GM12878 (cell line): ENCODE results near the gene TNPO2. TPM values are rescaled to one million over a fixed set of nuclear protein-coding genes. Genes with fewer than 3 reads are reported as not detected.

Source experiments
- ATAC-seq: fragments of 200-7000 bp; cut with Tn5 transposase; 3 replicates; pipeline ENCODE4 v1.9.1; 2020; ENCODE audit warnings: mild to moderate bottlenecking, moderate library complexity
- BruUV-seq: library from RNA; stranded (reverse); fragments of 400-500 nt; replicated peaks from 2 replicates; lab custom pipeline; 2021; lab: Mats Ljungman, UMichigan
- CTCF ChIA-PET: fragments of 300-600 bp; sonication (Branson Sonifier 250); formaldehyde crosslinking; extraction: SDS; loops from one replicate; lab custom pipeline; 2021; ENCODE audit warnings: inconsistent platforms; lab: Yijun Ruan, JAX
- POLR2A ChIA-PET: fragments of 350-600 bp; formaldehyde crosslinking; extraction: SDS; loops from one replicate; lab custom pipeline; 2021; ENCODE audit warnings: inconsistent platforms; lab: Charles Lee
- RAD21 ChIA-PET: fragments of 300-600 bp; sonication (Branson Sonifier 250); formaldehyde crosslinking; loops from one replicate; lab custom pipeline; 2023; ENCODE audit warnings: antibody characterized with exemption; ENCODE audit not compliant: unreplicated experiment; lab: Charles Lee
- SMC1A ChIA-PET: fragments of 300-600 bp; sonication (Branson Sonifier 250); formaldehyde crosslinking; loops from one replicate; lab custom pipeline; 2023; ENCODE audit not compliant: unreplicated experiment, uncharacterized antibody; lab: Charles Lee
- DNase-seq: peaks from one replicate; pipeline ENCODE4 v3.0.0-alpha.2; 2011; ENCODE audit warnings: low read depth, low spot score
- FAIRE-seq: peaks from 3 replicates; lab custom pipeline; 2011; peaks lifted over from hg19 to GRCh38; lab: Jason Lieb, UNC
- H2AFZ ChIP-seq: 2 replicates; pipeline ENCODE4 v1.6.0; 2011; ENCODE audit warnings: low read depth, low read length, control low read depth; ENCODE audit not compliant: control insufficient read depth
- H3K27ac ChIP-seq: 2 replicates; pipeline ENCODE4 v1.5.1; 2011; ENCODE audit warnings: control low read depth; ENCODE audit not compliant: control insufficient read depth, insufficient read depth
- H3K27me3 ChIP-seq, 2 experiments: replicated peaks in 1 of 2; 2 replicates each; pipeline versions ENCODE4 v1.6.0 to v1.6.1; 2011; ENCODE audit warnings: low read length in 1 of 2; ENCODE audit not compliant: control insufficient read depth in 2 of 2, insufficient read depth in 2 of 2
- H3K36me3 ChIP-seq, 2 experiments: 2 replicates each; pipeline ENCODE4 v1.5.1; 2011; ENCODE audit warnings: low read length in 1 of 2; ENCODE audit not compliant: control insufficient read depth in 2 of 2, insufficient read depth in 2 of 2
- H3K4me1 ChIP-seq: 2 replicates; pipeline ENCODE4 v1.6.1; 2011; ENCODE audit warnings: mild to moderate bottlenecking, low read length, moderate library complexity, mixed read lengths; ENCODE audit not compliant: control insufficient read depth, insufficient read depth
- H3K4me2 ChIP-seq: 2 replicates; pipeline ENCODE4 v1.6.0; 2011; ENCODE audit warnings: control low read depth; ENCODE audit not compliant: control insufficient read depth, insufficient read depth
- H3K4me3 ChIP-seq: fragments of 200-600 bp; sonication (generic); 2 replicates; pipeline ENCODE4 v1.5.1; 2016
- H3K79me2 ChIP-seq: 2 replicates; pipeline ENCODE4 v1.6.0; 2011; ENCODE audit warnings: low read length; ENCODE audit not compliant: control insufficient read depth, insufficient read depth
- H3K9ac ChIP-seq: 2 replicates; pipeline ENCODE4 v1.8.0; 2011; ENCODE audit warnings: low read length, control low read depth, mixed read lengths; ENCODE audit not compliant: control insufficient read depth, insufficient read depth
- H3K9me3 ChIP-seq: replicated peaks from 3 replicates; pipeline ENCODE4 v1.5.1; 2011; ENCODE audit warnings: mild to moderate bottlenecking, low read length; ENCODE audit not compliant: control insufficient read depth, insufficient read depth
- H4K20me1 ChIP-seq: 2 replicates; pipeline ENCODE4 v1.6.0; 2011; ENCODE audit not compliant: control insufficient read depth, insufficient read depth
- ASH2L ChIP-seq: fragments of 300-600, 200-600 bp; sonication (generic); IDR thresholded peaks from 2 replicates; pipeline ENCODE4 v1.6.1; 2017; ENCODE audit warnings: low read depth, mild to moderate bottlenecking, borderline replicate concordance
- LARP7 ChIP-seq: fragments of 450-650 bp; IDR thresholded peaks from 2 replicates; pipeline ENCODE4 v1.6.1; 2017; ENCODE audit warnings: mild to moderate bottlenecking
- RAD51 ChIP-seq: fragments of 450-650 bp; IDR thresholded peaks from 2 replicates; pipeline ENCODE4 v1.6.1; 2016; ENCODE audit warnings: moderate library complexity, mild to moderate bottlenecking, inconsistent platforms
- WGBS: methylation state at CpG from one replicate; pipeline ENCODE4 v1.1.6; 2016; ENCODE audit warnings: low lambda C conversion rate; ENCODE audit not compliant: insufficient replicate concordance, insufficient coverage; ENCODE audit errors: missing lambda C conversion rate; 5-methylcytosine and 5-hydroxymethylcytosine counted together
- in situ Hi-C: fragments of 300-500 bp; cut with MboI; formaldehyde crosslinking; loops from 9 replicates; pipeline ENCODE4 v1.14.3; 2018; ENCODE audit warnings: mixed read lengths
- intact Hi-C: fragments of 100-400 bp; cut with micrococcal nuclease; formaldehyde crosslinking; loops from one replicate; pipeline ENCODE4 v1.14.2; 2022; ENCODE audit not compliant: unreplicated experiment
- polyA plus RNA-seq, 11 experiments: library from polyadenylated mRNA; depleted of rRNA in 4 of 11; unstranded in 6 of 11; stranded (reverse) in 5 of 11; fragments of >200 nt; fragmentation: Nextera tagmentation in 4 of 11; fragmentation: Illumina TruSeq in 1 of 11; extraction: Ambion mirVana in 4 of 11; extraction: Trizol in 1 of 11; gene quantifications; 1 replicate in 1 of 11; 2 replicates in 10 of 11; pipeline versions ENCODE4 v1.2.1 to v1.2.3, GENCODE V29; 2011 to 2016; ENCODE audit warnings: inconsistent platforms in 2 of 11, missing spikeins in 2 of 11, low read depth in 1 of 11
- total RNA-seq, 4 experiments: library from RNA; depleted of rRNA in 3 of 4; stranded (reverse); fragments of >200 nt in 3 of 4; fragmentation: Illumina TruSeq in 1 of 4; extraction: Trizol in 1 of 4; gene quantifications; 2 replicates each; pipeline versions ENCODE4 v1.2.1 to v1.2.3, GENCODE V29; 2013 to 2021
- TF ChIP-seq, protein P1 (sequence below): IDR thresholded peaks from 2 replicates; pipeline ENCODE4 v1.6.1; 2011; ENCODE audit warnings: borderline replicate concordance, low read depth, mild to moderate bottlenecking, moderate library complexity, mixed read lengths, low read length; ENCODE audit not compliant: insufficient read depth; ENCODE audit errors: extremely low read length

TNPO2 gene
- total and polyA plus RNA-seq, 10 of the 15 experiments (the other 5 are each of a cell fraction or from before 2014, with no cell fraction given), result 5.5 to 99.7 (median 29.6) TPM

DNA sequence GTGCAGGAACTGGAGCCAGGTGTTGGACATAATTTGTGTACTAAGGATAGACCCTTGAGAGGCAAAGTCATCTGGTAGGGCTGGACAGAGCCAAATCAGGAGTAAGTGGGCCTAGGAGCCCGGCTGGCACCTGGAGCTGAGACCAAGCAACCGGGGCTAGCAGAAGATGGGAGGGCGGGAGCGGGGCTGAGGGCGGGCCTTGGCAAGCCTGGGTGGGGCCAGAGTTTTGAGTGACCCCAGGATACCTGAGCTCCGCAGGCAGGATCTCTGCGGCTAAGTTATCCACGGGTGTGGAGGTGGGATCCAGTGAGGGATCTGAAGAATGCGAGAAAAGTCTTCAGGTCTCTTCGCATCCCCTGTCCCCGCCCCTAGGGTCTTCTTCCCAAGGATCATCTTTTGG is 43.4 kb upstream of the TNPO2 start:
- Histone ChIP-seq H3K36me3 (no peaks in the 10 kb centered on the region), H3K27me3 (no peaks in the 10 kb centered on the region; a peak in 1 of 4 replicates), H3K9ac (no peak overlapping the region), H3K79me2 (no peaks in the 10 kb centered on the region), H2AFZ (no peak overlapping the region), H4K20me1 (no peaks in the 10 kb centered on the region), H3K4me1 (no peaks in the 10 kb centered on the region; the same call in 1 of the 2 replicates), H3K27ac (no peak overlapping the region), H3K4me2 (no peak overlapping the region), H3K9me3 (no peaks in the 10 kb centered on the region), H3K4me3 (no peak overlapping the region)
- CTCF ChIA-PET, result interaction anchor here (1.3 to 17.0 kb wide), 6 partner anchors 7 to 100 kb away, joined by 3 to 426 read pairs (median 28); partner anchors contain the start of genes JUNB, PRDX2 and THSD8
- DNase-seq (no peak), FAIRE-seq (no peak), ATAC-seq (no peak)
- POLR2A ChIA-PET, result interaction anchor here (0.8 to 1.3 kb wide), 2 partner anchors 29 to 34 kb away, joined by 3 to 5 read pairs; no protein-coding TSS in a partner anchor
- WGBS, result 100% methylated on average over 8 of the region's 11 CpGs
- SMC1A ChIA-PET, result interaction anchor here (0.6 to 4.6 kb wide), 7 partner anchors 10 to 80 kb away, joined by 3 to 61 read pairs (median 5); no protein-coding TSS in a partner anchor
- in situ Hi-C loops, result loop anchor here (5.0 kb wide), 1 partner anchor 80 kb away; no protein-coding TSS in a partner anchor
- RAD21 ChIA-PET, result interaction anchor here (1.1 to 9.0 kb wide), 6 partner anchors 11 to 198 kb away, joined by 3 to 76 read pairs (median 14); no protein-coding TSS in a partner anchor
- no peak for TF ChIP-seq RAD51
- TF ChIP-seq ASH2L, result no peak
- TF ChIP-seq, protein P1, sequence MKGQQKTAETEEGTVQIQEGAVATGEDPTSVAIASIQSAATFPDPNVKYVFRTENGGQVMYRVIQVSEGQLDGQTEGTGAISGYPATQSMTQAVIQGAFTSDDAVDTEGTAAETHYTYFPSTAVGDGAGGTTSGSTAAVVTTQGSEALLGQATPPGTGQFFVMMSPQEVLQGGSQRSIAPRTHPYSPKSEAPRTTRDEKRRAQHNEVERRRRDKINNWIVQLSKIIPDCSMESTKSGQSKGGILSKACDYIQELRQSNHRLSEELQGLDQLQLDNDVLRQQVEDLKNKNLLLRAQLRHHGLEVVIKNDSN, result no peak
- TF ChIP-seq LARP7, result no peak
- intact Hi-C loops, result no loop called here
- BruUV-seq, result no TSS peak
